PFSK-1 (cell line): Measurements from ENCODE around the gene RAB26.

ENCODE experiments used
- FOXP2 ChIP-seq: optimal IDR thresholded peaks from 2 replicates; pipeline ENCODE3; 2011; ENCODE audit warnings: borderline replicate concordance, control low read depth, inconsistent platforms; ENCODE audit not compliant: insufficient read depth; ENCODE audit errors: extremely low read length, extremely low read depth
- POLR2AphosphoS5 ChIP-seq: IDR thresholded peaks from 2 replicates; pipeline ENCODE4 v1.6.1; 2012; ENCODE audit warnings: low read depth, mild to moderate bottlenecking, control low read depth, low read length, moderate library complexity
- SIN3A ChIP-seq: IDR thresholded peaks from 2 replicates; pipeline ENCODE4 v1.6.1; 2012; ENCODE audit warnings: mild to moderate bottlenecking, low read length, moderate library complexity, borderline replicate concordance; ENCODE audit not compliant: insufficient read depth
- TAF1 ChIP-seq: IDR thresholded peaks from 2 replicates; pipeline ENCODE4 v1.6.1; 2012; ENCODE audit warnings: low read length, control low read depth, borderline replicate concordance; ENCODE audit not compliant: insufficient read depth
- TF ChIP-seq, protein P1 (sequence below), 2 experiments: IDR thresholded peaks; 2 replicates each; pipeline versions ENCODE4 v1.6.1 to v1.8.0; 2011 to 2012; ENCODE audit warnings: low read depth in 2 of 2, low read length in 2 of 2, control low read depth in 1 of 2, inconsistent platforms in 1 of 2, mild to moderate bottlenecking in 1 of 2, moderate library complexity in 1 of 2; ENCODE audit not compliant: insufficient read depth in 1 of 2

DNA sequence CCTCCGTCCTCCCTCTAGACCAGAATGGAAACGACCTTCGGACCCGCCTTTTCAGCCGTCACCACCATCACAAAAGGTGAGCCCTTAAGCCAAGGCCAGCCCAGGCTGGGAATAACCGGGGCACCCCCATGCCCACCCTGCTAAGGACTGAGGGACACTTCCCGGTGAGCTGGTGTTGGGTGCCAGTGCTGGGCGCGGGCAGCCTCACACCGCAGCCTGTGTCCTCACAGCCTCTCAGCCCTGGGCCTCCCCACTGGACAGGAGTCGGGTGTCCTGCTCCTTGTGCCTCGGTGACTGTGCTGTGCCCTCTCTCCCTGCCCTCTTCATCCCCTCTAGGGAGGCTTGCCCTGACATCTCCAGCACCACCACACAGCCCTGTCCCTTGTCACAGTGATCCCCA is 17.4 kb downstream of the RAB26 start:
- TF ChIP-seq POLR2AphosphoS5: no peak
- no peak for TF ChIP-seq SIN3A
- TF ChIP-seq, protein P1, sequence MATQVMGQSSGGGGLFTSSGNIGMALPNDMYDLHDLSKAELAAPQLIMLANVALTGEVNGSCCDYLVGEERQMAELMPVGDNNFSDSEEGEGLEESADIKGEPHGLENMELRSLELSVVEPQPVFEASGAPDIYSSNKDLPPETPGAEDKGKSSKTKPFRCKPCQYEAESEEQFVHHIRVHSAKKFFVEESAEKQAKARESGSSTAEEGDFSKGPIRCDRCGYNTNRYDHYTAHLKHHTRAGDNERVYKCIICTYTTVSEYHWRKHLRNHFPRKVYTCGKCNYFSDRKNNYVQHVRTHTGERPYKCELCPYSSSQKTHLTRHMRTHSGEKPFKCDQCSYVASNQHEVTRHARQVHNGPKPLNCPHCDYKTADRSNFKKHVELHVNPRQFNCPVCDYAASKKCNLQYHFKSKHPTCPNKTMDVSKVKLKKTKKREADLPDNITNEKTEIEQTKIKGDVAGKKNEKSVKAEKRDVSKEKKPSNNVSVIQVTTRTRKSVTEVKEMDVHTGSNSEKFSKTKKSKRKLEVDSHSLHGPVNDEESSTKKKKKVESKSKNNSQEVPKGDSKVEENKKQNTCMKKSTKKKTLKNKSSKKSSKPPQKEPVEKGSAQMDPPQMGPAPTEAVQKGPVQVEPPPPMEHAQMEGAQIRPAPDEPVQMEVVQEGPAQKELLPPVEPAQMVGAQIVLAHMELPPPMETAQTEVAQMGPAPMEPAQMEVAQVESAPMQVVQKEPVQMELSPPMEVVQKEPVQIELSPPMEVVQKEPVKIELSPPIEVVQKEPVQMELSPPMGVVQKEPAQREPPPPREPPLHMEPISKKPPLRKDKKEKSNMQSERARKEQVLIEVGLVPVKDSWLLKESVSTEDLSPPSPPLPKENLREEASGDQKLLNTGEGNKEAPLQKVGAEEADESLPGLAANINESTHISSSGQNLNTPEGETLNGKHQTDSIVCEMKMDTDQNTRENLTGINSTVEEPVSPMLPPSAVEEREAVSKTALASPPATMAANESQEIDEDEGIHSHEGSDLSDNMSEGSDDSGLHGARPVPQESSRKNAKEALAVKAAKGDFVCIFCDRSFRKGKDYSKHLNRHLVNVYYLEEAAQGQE (IDR thresholded peaks at IDR 0.05; ENCODE audit: insufficient read depth in 1 of 2, low read depth in 2 of 2, low read length in 2 of 2): no peak
- no peak for TF ChIP-seq TAF1
- TF ChIP-seq FOXP2: no peak
